Esophagus mucosa (tissue), 1 donor: Measurements from ENCODE around the gene JUP. TPM values are rescaled to one million over a fixed set of nuclear protein-coding genes. Genes with fewer than 3 reads are reported as not detected.

Experiments
- ATAC-seq: fragments of 200-7000 bp; cut with Tn5 transposase; one replicate; pipeline ENCODE4 v1.9.1; 2020
- total RNA-seq: library from RNA; stranded (reverse); gene quantifications from one replicate; pipeline ENCODE4 v1.2.4, GENCODE V29; 2023
- donor health status: DM: yes; HTN: yes; CAD: no.

JUP gene
- total RNA-seq, 1 donor from 2014 or later = 1,050 TPM

- ATAC-seq = no peak
Measured at GRCh38 chr17:41750862-41751261, 35.6 kb downstream of the JUP start.

GRCh38 chr17:41748275-41748674, 38.2 kb downstream of the JUP start:
- ATAC-seq = no peak

- peak; percentile 3 for ATAC-seq
Measured at GRCh38 chr17:41741709-41742108, 44.8 kb downstream of the JUP start.

- ATAC-seq = no peak
Measured at GRCh38 chr17:41740506-41740905, 46.0 kb downstream of the JUP start.

GRCh38 chr17:41739661-41740352, 46.7 kb downstream of the JUP start:
- ATAC-seq = peak; percentile 2

GRCh38 chr17:41738801-41739112, 47.8 kb downstream of the JUP start:
- no peak for ATAC-seq

- ATAC-seq = peak; percentile 73
Measured at GRCh38 chr17:41738077-41738800, 48.3 kb downstream of the JUP start.

- ATAC-seq = peak; percentile 1
Measured at GRCh38 chr17:41737680-41738023, 48.9 kb downstream of the JUP start.

GRCh38 chr17:41736983-41737679, 49.4 kb downstream of the JUP start:
- ATAC-seq = no peak

- no peak for ATAC-seq
Measured at GRCh38 chr17:41735744-41736143, 50.8 kb downstream of the JUP start.

GRCh38 chr17:41734949-41735313, 51.6 kb downstream of the JUP start:
- ATAC-seq = peak; percentile 1

GRCh38 chr17:41734139-41734948, 52.2 kb downstream of the JUP start, which contains the start of gene HAP1:
TSS of gene HAP1 (minus strand) at chr17:41734643. CDS start at chr17:41734634, 9 bp downstream.
- ATAC-seq = peak; percentile 3

- no peak for ATAC-seq
Measured at GRCh38 chr17:41733348-41734138, 53.0 kb downstream of the JUP start.

- ATAC-seq = no peak
Measured at GRCh38 chr17:41731836-41732235, 54.7 kb downstream of the JUP start.

- no peak for ATAC-seq
Measured at GRCh38 chr17:41730479-41730878, 56.0 kb downstream of the JUP start.

GRCh38 chr17:41728056-41728455, 58.5 kb downstream of the JUP start:
- ATAC-seq = no peak

- no peak for ATAC-seq
Measured at GRCh38 chr17:41725134-41725533, 61.4 kb downstream of the JUP start.

GRCh38 chr17:41724476-41725050, 61.9 kb downstream of the JUP start:
- no peak for ATAC-seq

GRCh38 chr17:41723801-41724475, 62.6 kb downstream of the JUP start:
- ATAC-seq = no peak

GRCh38 chr17:41722231-41722630, 64.3 kb downstream of the JUP start:
- ATAC-seq = no peak

GRCh38 chr17:41718287-41718645, 68.2 kb downstream of the JUP start:
- ATAC-seq = no peak
